Kidney capillary endothelial cell (primary cell): ENCODE results near the gene MORC1.
"Not testable (repeated sequence)": the region's sequence is repeated elsewhere in the genome, so short reads cannot be mapped to it uniquely, and the experiment has no call there.

Experiments
- DNase-seq: peaks from one replicate; pipeline ENCODE4 v3.0.0-alpha.2; 2018; ENCODE audit warnings: low spot score

Gene MORC1

GRCh38 chr3:109117939-109118338, at the start of gene MORC1:
Gene MORC1 (minus strand): TSS chr3:109118134. CDS start chr3:109118059, 75 bp downstream.
- no peak for DNase-seq

- no peak for DNase-seq
These were observed 48.0 kb upstream of the MORC1 start for GRCh38 chr3:109165905-109166304.

GRCh38 chr3:109161487-109162123, 43.7 kb upstream of the MORC1 start:
- DNase-seq, result no peak

GRCh38 chr3:109155828-109156227, 37.9 kb upstream of the MORC1 start:
- no peak for DNase-seq

GRCh38 chr3:109154979-109155378, 37.0 kb upstream of the MORC1 start:
- DNase-seq, result peak; percentile 3

GRCh38 chr3:109152320-109152719, 34.4 kb upstream of the MORC1 start:
- no peak for DNase-seq

- DNase-seq, result no peak
These were observed 31.1 kb upstream of the MORC1 start for GRCh38 chr3:109149078-109149477.

GRCh38 chr3:109143646-109144045, 25.7 kb upstream of the MORC1 start:
- no peak for DNase-seq

GRCh38 chr3:109140318-109140717, 22.4 kb upstream of the MORC1 start:
- no peak for DNase-seq

GRCh38 chr3:109137761-109138160, 19.8 kb upstream of the MORC1 start:
- DNase-seq, result no peak

GRCh38 chr3:109136523-109136922, 18.6 kb upstream of the MORC1 start, which contains the start of gene C3orf85:
Gene C3orf85 (plus strand): TSS chr3:109136719. CDS start chr3:109136848, 129 bp downstream.
- DNase-seq, result no peak

GRCh38 chr3:109133474-109133816, 15.5 kb upstream of the MORC1 start:
- DNase-seq, result not testable (repeated sequence)

GRCh38 chr3:109132801-109133473, 15.0 kb upstream of the MORC1 start:
- DNase-seq, result no peak

GRCh38 chr3:109131276-109131675, 13.3 kb upstream of the MORC1 start:
- DNase-seq, result no peak

- no peak for DNase-seq
These were observed 9.6 kb upstream of the MORC1 start for GRCh38 chr3:109127553-109127952.

- no peak for DNase-seq
These were observed 8.0 kb upstream of the MORC1 start for GRCh38 chr3:109125902-109126301.

- DNase-seq, result no peak
These were observed 4.8 kb upstream of the MORC1 start for GRCh38 chr3:109122690-109123089.

GRCh38 chr3:109118584-109118983, 650 bp upstream of the MORC1 start:
- no peak for DNase-seq

GRCh38 chr3:109116031-109116430, 1.9 kb downstream of the MORC1 start:
- DNase-seq, result no peak

GRCh38 chr3:109115451-109115850, 2.5 kb downstream of the MORC1 start:
- no peak for DNase-seq

GRCh38 chr3:109114746-109115145, 3.2 kb downstream of the MORC1 start:
- DNase-seq, result no peak

- DNase-seq, result no peak
These were observed 4.8 kb downstream of the MORC1 start for GRCh38 chr3:109112946-109113760.

- DNase-seq, result no peak
These were observed 8.4 kb downstream of the MORC1 start for GRCh38 chr3:109109574-109109973.
